Measurements from ENCODE around the gene COPA. TPM values are rescaled to one million over a fixed set of nuclear protein-coding genes. Genes with fewer than 3 reads are reported as not detected.

COPA gene
- total and polyA plus RNA-seq, 8 donors, result 149 to 182 (median 174) TPM

Other genes starting within 250 kb of the COPA start
- 10 to 100 TPM; 27.5 to 38.3 TPM for gene IGSF8, start 244.6 kb downstream of the COPA start, total RNA-seq
- 10 to 100 TPM; 28.3 to 33.7 (median 31.7) TPM for gene IGSF8, start 244.6 kb downstream of the COPA start, polyA plus RNA-seq (ENCODE audit: insufficient read length in 6 of 6)
- gene ATP1A2, start 227.5 kb downstream of the COPA start, total RNA-seq, result 1 to 10 TPM; 2.8 to 5.0 TPM
- gene ATP1A2, start 227.5 kb downstream of the COPA start, polyA plus RNA-seq (ENCODE audit: insufficient read length in 6 of 6), result 10 to 100 TPM in 4 of 6 donors, 1 to 10 TPM in 2; 7.7 to 15.9 (median 12.4) TPM
- gene ATP1A4, start 191.6 kb downstream of the COPA start, total RNA-seq, result not detected
- gene ATP1A4, start 191.6 kb downstream of the COPA start, polyA plus RNA-seq (ENCODE audit: insufficient read length in 6 of 6), result under 1 TPM; 0.10 to 0.26 (median 0.17) TPM
- gene CASQ1, start 152.7 kb downstream of the COPA start, total RNA-seq, result under 1 TPM; 0.17 to 0.29 TPM
- gene CASQ1, start 152.7 kb downstream of the COPA start, polyA plus RNA-seq (ENCODE audit: insufficient read length in 6 of 6), result under 1 TPM in 5 of 6 donors, not detected in 1; 0.20 to 0.71 (median 0.41) TPM
- gene PEA15, start 137.9 kb downstream of the COPA start, total RNA-seq, result 100 to 1,000 TPM; 175 to 178 TPM
- gene PEA15, start 137.9 kb downstream of the COPA start, polyA plus RNA-seq (ENCODE audit: insufficient read length in 6 of 6), result 100 to 1,000 TPM; 131 to 149 (median 141) TPM
- gene DCAF8, start 80.7 kb downstream of the COPA start, total RNA-seq, result 10 to 100 TPM; 93.9 to 99.3 TPM
- 100 to 1,000 TPM; 166 to 235 (median 207) TPM for gene DCAF8, start 80.7 kb downstream of the COPA start, polyA plus RNA-seq (ENCODE audit: insufficient read length in 6 of 6)
- 10 to 100 TPM; 42.9 to 57.1 TPM for gene PEX19, start 58.1 kb downstream of the COPA start, total RNA-seq
- gene PEX19, start 58.1 kb downstream of the COPA start, polyA plus RNA-seq (ENCODE audit: insufficient read length in 6 of 6), result 10 to 100 TPM; 67.0 to 76.0 (median 72.6) TPM
- 10 to 100 TPM; 90.7 to 93.8 TPM for gene NCSTN, start 133 bp upstream of the COPA start, total RNA-seq
- gene NCSTN, start 133 bp upstream of the COPA start, polyA plus RNA-seq (ENCODE audit: insufficient read length in 6 of 6), result 100 to 1,000 TPM; 111 to 125 (median 118) TPM
- under 1 TPM; 0.09 to 0.26 TPM for gene NHLH1, start 23.8 kb upstream of the COPA start, total RNA-seq
- gene NHLH1, start 23.8 kb upstream of the COPA start, polyA plus RNA-seq (ENCODE audit: insufficient read length in 6 of 6), result under 1 TPM; 0.13 to 0.58 (median 0.23) TPM
- gene VANGL2, start 57.3 kb upstream of the COPA start, total RNA-seq, result 1 to 10 TPM; 2.7 to 5.5 TPM
- 10 to 100 TPM; 35.6 to 42.7 (median 38.5) TPM for gene VANGL2, start 57.3 kb upstream of the COPA start, polyA plus RNA-seq (ENCODE audit: insufficient read length in 6 of 6)
- 1 to 10 TPM; 1.4 to 2.8 TPM for gene SLAMF6, start 180.0 kb upstream of the COPA start, total RNA-seq
- gene SLAMF6, start 180.0 kb upstream of the COPA start, polyA plus RNA-seq (ENCODE audit: insufficient read length in 6 of 6), result under 1 TPM; 0.10 to 0.84 (median 0.43) TPM
- gene CD84, start 236.2 kb upstream of the COPA start, total RNA-seq, result 10 to 100 TPM; 17.2 to 39.7 TPM
- 1 to 10 TPM; 1.6 to 2.6 (median 2.1) TPM for gene CD84, start 236.2 kb upstream of the COPA start, polyA plus RNA-seq (ENCODE audit: insufficient read length in 6 of 6)